Caco-2 (cell line): Measurements from ENCODE around the gene IGSF8. TPM values are rescaled to one million over a fixed set of nuclear protein-coding genes. Genes with fewer than 3 reads are reported as not detected.

Source experiments
- BruUV-seq: library from RNA; stranded (reverse); fragments of 400-500 nt; replicated peaks from 2 replicates; lab custom pipeline; 2021; lab: Mats Ljungman, UMichigan
- CTCF ChIA-PET: fragments of 300-600 bp; sonication (Branson Sonifier 250); formaldehyde crosslinking; loops from one replicate; lab custom pipeline; 2022; ENCODE audit warnings: antibody characterized with exemption; lab: Charles Lee
- POLR2A ChIA-PET: fragments of 300-600 bp; sonication (Branson Sonifier 250); formaldehyde crosslinking; loops from one replicate; lab custom pipeline; 2022; ENCODE audit warnings: antibody characterized with exemption; lab: Charles Lee
- DNase-seq, 2 experiments: peaks; one replicate each; pipeline versions ENCODE4 v3.0.0 to v3.0.0-alpha.2; 2020 to 2022
- H3K27me3 ChIP-seq: replicated peaks from 2 replicates; pipeline ENCODE4 v1.6.0; 2011; ENCODE audit warnings: low read length; ENCODE audit not compliant: control insufficient read depth, insufficient read depth
- H3K36me3 ChIP-seq: 2 replicates; pipeline ENCODE4 v1.5.1; 2011; ENCODE audit warnings: low read length; ENCODE audit not compliant: control insufficient read depth, insufficient read depth
- H3K4me1 ChIP-seq: fragments of 250-450 bp; sonication (Bioruptor Pico); 2 replicates; pipeline ENCODE4 v1.5.1; 2020; ENCODE audit warnings: mild to moderate bottlenecking
- H3K4me3 ChIP-seq: 2 replicates; pipeline ENCODE4 v1.5.1; 2011; ENCODE audit warnings: low read depth, mild to moderate bottlenecking, control low read depth, low read length
- H3K9me3 ChIP-seq: fragments of 250-450 bp; sonication (Bioruptor Pico); 2 replicates; pipeline ENCODE4 v1.5.1; 2020; ENCODE audit warnings: mild to moderate bottlenecking, moderate library complexity
- H3K27ac Mint-ChIP-seq: one replicate; pipeline ENCODE4 v1.8.0; 2022; ENCODE audit warnings: mixed read lengths; ENCODE audit not compliant: unreplicated experiment
- H3K27me3 Mint-ChIP-seq: one replicate; pipeline ENCODE4 v1.8.0; 2022; ENCODE audit warnings: mixed read lengths; ENCODE audit not compliant: insufficient read depth, unreplicated experiment
- H3K36me3 Mint-ChIP-seq: one replicate; pipeline ENCODE4 v1.8.0; 2022; ENCODE audit warnings: mild to moderate bottlenecking, mixed read lengths; ENCODE audit not compliant: insufficient read depth, unreplicated experiment
- H3K4me1 Mint-ChIP-seq: one replicate; pipeline ENCODE4 v1.8.0; 2022; ENCODE audit warnings: low read depth, mixed read lengths; ENCODE audit not compliant: unreplicated experiment
- H3K4me3 Mint-ChIP-seq: one replicate; pipeline ENCODE4 v1.8.0; 2022; ENCODE audit warnings: mild to moderate bottlenecking, moderate library complexity, mixed read lengths; ENCODE audit not compliant: unreplicated experiment
- H3K9me3 Mint-ChIP-seq: one replicate; pipeline ENCODE4 v1.8.0; 2022; ENCODE audit warnings: mixed read lengths; ENCODE audit not compliant: unreplicated experiment
- CTCF ChIP-seq, 2 experiments: fragments of 200-600 bp in 1 of 2; IDR thresholded peaks; 1 replicate in 1 of 2; 2 replicates in 1 of 2; pipeline versions ENCODE4 v1.5.1 to v1.8.0; 2011 to 2022; ENCODE audit warnings: antibody characterized with exemption in 1 of 2, control low read depth in 1 of 2, inconsistent platforms in 1 of 2, low read depth in 1 of 2, low read length in 1 of 2, mild to moderate bottlenecking in 1 of 2, moderate library complexity in 1 of 2; ENCODE audit not compliant: insufficient read depth in 1 of 2, severe bottlenecking in 1 of 2, unreplicated experiment in 1 of 2
- intact Hi-C: fragments of 100-400 bp; cut with micrococcal nuclease; formaldehyde crosslinking; loops from one replicate; pipeline ENCODE4 v1.10.0; 2022; ENCODE audit not compliant: unreplicated experiment
- total RNA-seq: library from RNA; stranded (reverse); gene quantifications from 2 replicates; pipeline ENCODE4 v1.2.3, GENCODE V29; 2022

Gene IGSF8
- total RNA-seq, 1 experiment from 2014 or later, result 15.4 TPM

GRCh38 chr1:160125746-160126145 is 27.3 kb upstream of the IGSF8 start:
- no peaks in the 10 kb centered on the region for H3K27me3 ChIP-seq
- Mint-ChIP-seq H3K27me3 (no peaks in the 10 kb centered on the region), H3K9me3 (no peaks in the 10 kb centered on the region), H3K36me3 (no peaks in the 10 kb centered on the region), H3K27ac (no peak overlapping the region), H3K4me3 (no peak overlapping the region), H3K4me1 (peaks cover 21% of the 10 kb centered on the region)
- no peak overlapping the region for H3K4me3 ChIP-seq
- no peaks in the 10 kb centered on the region for H3K9me3 ChIP-seq
- TF ChIP-seq CTCF (IDR thresholded peaks at IDR 0.05; ENCODE audit: insufficient read depth in 1 of 2, low read depth in 1 of 2, low read length in 1 of 2, severe bottlenecking in 1 of 2, unreplicated experiment in 1 of 2), result no peak
- ChIA-PET POLR2A (interaction anchor here (0.6 kb wide), 1 partner anchor 25 kb away, joined by 5 read pairs; no protein-coding TSS in a partner anchor), CTCF (no interaction called here)
- peaks cover 26% of the 10 kb centered on the region for H3K4me1 ChIP-seq
- no peak for DNase-seq
- no peaks in the 10 kb centered on the region for H3K36me3 ChIP-seq
- no TSS peak for BruUV-seq
- intact Hi-C loops, result loop anchor here (2.0 kb wide), 1 partner anchor 25 kb away; no protein-coding TSS in a partner anchor

- H3K4me1 ChIP-seq, result peaks cover 26% of the 10 kb centered on the region
- H3K36me3 Mint-ChIP-seq, result no peaks in the 10 kb centered on the region
- POLR2A ChIA-PET, result interaction anchor here (0.6 kb wide), 1 partner anchor 24 kb away, joined by 5 read pairs; no protein-coding TSS in a partner anchor
Measured at GRCh38 chr1:160124705-160125478, 26.5 kb upstream of the IGSF8 start.

More at GRCh38 chr1:160124705-160125478, 26.5 kb upstream of the IGSF8 start:
- no peaks in the 10 kb centered on the region for H3K9me3 ChIP-seq
- CTCF ChIA-PET, result interaction anchor here (1.4 kb wide), 1 partner anchor 68 kb away, joined by 3 read pairs; no protein-coding TSS in a partner anchor
- Mint-ChIP-seq H3K4me3 (no peak overlapping the region), H3K4me1 (peaks cover 18% of the 10 kb centered on the region), H3K9me3 (no peaks in the 10 kb centered on the region), H3K27me3 (no peaks in the 10 kb centered on the region), H3K27ac (peak overlapping the region; percentile 89)
- peak in 1 of 2 experiments; percentile 40 for TF ChIP-seq CTCF (IDR thresholded peaks at IDR 0.05; ENCODE audit: insufficient read depth in 1 of 2, low read depth in 1 of 2, low read length in 1 of 2, severe bottlenecking in 1 of 2, unreplicated experiment in 1 of 2)
- H3K36me3 ChIP-seq, result no peaks in the 10 kb centered on the region
- peak; percentile 75 to 82 for DNase-seq
- BruUV-seq, result TSS peak; percentile 24
- no peak overlapping the region for H3K4me3 ChIP-seq
- no peaks in the 10 kb centered on the region for H3K27me3 ChIP-seq
- intact Hi-C loops, result loop anchor here (2.0 kb wide), 1 partner anchor 24 kb away; no protein-coding TSS in a partner anchor
